ENCODE measurements around the gene ARHGEF4.

Gene ARHGEF4

DNA sequence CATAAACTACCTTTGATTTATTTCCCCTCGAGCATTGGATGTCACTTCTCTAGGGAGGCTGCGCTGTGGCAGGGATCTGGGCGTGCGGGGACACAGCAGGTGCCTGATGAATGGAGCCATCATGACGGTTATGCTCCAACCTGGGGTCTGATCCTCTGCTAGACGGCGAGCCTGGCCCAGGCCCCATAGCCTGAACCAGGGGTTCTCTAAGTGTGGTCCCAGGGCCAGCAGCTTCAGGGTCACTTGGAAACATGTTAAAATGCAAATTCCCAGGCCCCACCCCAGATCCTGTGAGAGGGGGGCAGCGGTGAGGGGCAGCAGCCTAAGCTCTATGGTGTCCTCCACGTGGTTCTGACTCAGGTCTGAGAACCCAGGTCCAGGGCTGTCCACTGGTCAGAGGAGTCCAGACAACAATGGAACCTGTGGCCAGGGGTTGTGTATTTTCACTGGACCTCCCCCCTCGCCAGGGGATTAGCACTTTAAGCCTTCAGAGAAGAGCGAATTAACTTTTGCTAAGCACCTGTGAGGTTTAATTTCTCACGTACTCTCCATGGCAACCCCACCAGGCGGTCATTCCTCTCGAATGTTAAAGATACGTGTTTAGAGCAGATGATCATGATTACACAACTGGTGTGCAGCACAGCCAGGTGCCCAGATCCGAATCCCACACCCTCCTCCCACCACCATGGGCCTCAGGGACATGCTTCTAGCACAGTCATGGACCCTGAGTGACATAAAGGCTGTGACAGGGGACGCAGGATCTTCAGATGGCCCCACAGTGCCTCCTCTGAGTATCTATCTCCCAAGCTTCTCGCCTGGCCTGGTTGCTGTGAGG is 1.6 kb upstream of the ARHGEF4 start:
- no peak for DNase-seq

DNA sequence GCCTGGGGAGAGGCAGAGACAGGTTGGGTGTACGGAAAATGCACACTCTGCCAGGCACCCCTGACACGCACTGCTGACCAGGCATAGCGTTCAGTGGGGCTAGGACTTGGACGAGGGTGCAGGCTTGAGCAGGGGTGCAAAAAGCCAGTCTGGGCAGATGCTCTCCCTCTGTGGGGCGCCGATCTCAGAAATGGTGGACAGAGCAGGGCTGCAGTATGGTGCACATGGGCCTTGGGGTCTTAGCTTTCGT is 1.0 kb upstream of the ARHGEF4 start:
- DNase-seq = no peak

DNA sequence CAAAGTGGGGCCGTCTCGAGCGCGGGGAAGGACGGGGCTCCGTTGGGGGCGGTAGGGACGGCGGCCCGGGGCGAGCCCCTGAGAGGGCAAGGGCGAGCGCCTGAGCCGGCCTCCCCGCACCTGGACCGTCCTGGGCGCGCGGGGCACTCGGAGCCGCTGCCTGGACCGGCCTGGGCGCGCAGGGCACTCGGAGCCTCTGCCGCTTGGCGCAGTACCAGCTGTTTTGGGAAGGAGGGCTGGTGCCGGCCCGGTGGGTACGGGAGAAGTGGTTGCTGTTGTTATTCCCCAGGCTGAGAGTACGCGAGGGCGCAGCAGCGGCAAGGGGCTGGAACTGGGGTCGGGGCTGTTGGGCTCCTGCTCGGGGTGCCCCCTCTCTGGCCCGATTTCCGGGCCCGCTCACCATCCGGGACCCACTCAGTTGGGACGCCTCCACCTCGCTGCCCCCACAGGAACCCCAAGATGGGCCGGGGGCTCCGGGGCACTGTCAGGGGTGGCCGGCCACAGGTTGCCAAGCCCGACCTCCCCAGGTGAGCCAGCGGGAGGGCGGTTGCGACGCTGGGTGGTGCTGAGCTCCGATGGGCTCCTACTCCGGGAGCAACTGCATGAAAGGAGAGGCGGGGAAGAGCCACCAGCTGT is 579 bp downstream of the ARHGEF4 start:
- no peak for DNase-seq

DNA sequence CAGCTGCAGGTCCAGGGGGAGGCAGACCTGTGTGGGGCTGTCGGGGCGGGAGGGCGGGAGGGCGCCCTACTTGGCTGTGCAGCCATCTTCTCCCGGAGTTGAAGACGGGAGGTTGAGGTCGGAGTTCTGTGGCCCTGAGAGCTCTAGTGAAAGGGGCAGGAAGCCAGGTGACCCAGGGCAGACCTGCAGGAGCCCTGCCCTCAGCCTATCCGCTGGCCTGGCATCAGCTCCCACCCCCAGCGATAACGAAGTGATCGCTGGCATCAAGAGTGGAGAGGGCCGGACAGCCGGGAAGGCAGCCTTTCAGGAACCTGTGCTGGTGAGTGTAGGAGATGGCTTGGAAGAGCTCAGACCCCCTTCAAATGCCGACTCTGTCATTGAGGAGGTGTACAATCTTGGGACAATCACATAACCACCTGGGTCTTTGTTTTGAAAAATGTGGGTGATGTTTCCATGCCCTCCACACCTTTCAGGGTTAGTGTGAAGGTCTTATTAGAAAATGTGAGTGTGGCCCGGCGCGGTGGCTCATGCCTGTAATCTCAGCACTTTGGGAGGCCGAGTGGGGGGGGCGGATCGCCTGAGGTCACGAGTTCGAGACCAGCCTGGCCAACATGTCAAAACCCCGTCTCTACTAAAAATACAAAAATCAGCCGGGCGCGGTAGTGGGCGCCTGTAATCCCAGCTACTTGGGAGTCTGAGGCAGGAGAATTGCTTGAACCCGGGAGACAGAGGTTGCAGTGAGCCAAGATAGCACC is 1.3 kb downstream of the ARHGEF4 start:
- no peak for DNase-seq

DNA sequence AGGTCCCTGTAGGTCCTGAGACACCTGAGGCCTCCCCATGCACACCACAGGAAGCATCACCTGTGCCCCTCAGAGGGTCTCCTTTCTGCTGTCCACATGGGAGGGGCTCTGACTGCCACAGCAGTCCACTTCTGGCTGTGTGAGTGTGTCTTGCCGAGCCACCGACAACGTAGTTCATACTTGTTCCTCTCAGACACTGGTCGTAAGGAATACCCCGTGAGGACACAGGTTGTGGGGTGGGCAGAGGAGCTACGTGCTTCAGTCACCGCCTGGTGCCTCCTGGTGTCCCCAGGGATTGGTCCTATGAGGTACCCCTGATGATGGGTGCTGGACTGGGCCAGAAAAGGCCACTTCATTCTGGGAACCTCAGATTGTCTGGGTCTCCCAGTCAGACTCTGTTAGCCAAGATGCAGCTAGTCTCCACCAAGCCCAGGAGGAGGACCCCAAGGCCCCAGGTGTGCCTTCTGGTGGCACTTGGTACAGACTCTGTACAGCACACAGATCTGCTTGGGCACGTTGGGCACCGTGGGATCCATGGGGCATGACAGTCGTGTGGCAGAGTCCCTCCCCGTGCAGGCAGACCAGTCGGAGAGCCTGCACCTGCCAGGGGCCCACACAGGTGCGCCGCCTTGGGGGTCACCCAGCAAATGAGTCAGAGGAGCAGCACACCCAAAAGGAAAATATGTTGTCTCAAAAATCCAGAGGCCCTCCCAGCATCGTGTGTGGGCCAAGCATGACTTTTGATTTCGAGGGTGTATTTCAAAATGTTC is 2.5 kb downstream of the ARHGEF4 start:
- DNase-seq = no peak

DNA sequence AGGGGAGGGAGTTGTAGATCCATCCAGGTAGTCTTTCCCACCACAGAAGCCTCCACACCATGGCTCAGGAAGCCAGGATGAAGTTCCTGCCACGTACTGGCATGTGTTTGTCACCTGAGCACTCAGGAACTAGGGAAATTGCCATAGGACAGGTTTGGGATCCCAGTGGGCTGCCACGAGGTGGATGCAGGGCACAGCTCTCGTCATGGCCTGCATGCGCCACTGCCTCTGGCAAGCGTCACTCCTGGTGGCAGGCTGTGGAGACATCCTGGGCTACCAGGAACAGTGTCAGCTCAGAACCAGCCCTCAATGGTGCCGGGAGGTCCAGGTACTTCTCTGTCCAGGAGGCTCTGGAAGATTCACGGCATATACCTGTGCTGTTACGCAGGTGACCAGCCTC is 3.8 kb downstream of the ARHGEF4 start:
- DNase-seq = no peak

DNA sequence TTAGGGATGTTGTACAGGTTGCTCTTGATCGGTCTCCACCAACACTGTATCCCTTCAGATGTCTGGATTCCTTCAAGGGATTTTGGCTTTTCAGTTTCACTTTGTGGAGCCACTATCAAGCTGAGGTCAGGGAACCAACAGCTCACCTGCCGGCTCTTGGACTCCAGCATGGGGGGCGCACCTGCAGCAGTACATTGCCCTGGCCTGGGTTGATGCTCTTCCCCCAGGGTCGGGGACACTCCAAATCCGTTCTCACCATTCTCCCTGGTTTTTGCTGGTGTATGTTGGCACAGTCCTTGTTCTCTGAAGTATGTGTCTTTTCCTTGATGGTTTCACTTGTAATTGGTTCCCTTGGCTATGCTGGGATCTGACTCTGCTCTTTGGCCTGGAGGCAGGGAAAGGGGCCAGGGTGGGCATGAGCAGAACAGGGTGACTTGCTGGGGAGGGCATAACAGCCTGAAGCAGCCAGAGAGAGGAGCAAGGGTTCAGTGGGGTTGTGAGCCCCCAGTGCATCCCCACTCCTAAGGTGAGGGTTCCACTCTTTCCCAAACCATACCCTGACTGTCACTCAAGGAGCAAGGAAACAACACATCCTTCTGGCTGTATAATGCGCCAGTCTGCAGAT is 5.1 kb downstream of the ARHGEF4 start:
- no peak for DNase-seq

DNA sequence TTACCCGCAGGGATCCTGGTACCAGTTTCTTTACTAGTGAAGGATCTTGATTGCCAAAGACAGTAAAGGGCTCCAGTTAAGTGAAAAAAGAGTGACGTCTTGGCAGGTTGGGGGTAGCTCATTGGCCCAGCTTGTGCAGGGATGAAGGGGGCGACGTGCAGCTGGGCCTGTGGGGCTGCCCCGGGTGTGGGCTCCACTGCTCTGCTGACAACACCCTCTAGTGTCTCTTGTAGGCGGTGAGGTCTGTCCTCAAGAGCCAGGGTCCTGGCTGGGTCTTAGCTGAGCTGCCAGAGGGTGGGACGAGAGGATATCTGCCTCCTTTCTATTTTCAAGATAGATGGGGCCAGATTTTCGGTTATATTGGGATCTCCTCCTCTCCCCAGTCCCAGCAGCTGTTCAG is 6.1 kb downstream of the ARHGEF4 start:
- DNase-seq = no peak

DNA sequence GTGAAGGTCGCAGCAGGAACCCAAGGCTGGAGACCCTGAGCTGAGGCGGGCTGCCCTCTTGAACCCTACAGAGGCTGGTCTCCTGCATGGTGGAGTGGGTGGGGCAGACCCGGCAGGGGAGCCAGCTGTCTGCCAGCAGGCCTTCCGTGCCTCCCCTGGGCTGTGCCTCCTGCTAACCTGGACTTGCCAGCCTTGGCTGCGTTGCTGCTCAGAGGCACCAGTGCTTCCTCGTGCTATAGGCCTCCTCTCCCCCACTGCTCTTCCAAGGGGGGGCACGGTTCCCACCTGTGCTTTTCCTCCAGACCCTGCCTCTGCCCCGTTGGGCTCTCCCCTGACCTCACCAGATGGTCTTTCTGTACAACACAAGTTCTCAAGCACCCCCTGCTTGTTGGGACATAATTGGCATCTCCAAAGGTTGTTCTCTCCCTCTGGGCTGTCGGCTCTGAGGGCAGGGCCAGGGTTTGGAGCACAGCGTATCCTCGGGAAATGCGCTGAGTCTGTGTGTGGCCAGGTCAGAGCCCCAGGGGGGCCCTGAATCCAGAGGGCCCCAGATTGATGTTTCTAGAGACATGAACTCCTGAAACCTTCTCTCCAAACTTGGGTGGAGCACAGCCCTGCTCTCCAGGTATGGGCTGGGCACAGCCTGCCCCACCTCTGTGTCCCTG is 6.7 kb downstream of the ARHGEF4 start:
- no peak for DNase-seq

DNA sequence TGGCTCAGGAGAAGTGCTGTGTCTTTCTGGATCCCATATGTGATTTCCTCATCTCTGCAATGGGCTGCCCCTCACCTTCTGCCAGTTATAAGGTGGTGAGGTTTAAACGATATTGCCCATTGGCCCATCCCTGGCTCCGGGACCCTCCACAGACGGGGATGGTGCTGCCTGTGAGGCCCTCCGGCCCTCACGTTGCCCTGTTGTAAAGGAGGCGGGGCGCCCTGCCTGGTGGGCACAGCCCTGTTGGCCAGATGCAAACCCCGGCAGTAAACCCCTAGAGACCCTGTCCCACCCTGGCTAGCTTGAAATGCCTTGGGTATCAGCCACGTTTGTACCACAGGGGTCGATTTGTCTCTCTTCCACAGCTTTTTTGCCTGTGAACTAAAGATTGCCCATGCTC is 7.4 kb downstream of the ARHGEF4 start:
- DNase-seq = no peak

DNA sequence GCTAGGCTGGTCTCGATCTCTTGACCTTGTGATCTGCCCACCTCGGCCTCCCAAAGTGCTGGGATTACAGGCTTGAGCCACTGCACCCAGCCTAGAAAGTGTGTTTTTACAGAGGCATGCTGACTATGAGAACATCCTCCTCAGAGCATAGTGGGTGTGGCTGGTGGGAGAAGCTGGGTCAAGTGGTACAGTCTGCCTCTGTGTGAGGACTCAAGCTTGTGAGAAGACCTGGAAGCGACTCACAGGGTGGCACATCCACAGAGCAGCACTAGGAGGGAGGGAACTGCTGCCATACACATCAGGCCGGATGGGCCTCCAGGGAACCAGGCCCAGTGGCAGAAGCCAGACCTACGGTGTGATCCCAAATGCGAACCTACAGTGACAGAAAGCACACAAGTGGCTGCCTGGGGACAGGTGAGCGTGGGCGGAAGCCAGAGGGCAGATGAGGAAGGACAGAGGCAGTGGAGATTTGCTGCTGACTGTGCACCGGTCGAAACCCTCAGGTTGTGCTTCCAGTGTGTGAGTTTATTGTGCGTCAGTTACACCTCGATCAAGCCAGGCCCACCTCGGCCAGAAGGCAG is 8.9 kb downstream of the ARHGEF4 start:
- no peak for DNase-seq

DNA sequence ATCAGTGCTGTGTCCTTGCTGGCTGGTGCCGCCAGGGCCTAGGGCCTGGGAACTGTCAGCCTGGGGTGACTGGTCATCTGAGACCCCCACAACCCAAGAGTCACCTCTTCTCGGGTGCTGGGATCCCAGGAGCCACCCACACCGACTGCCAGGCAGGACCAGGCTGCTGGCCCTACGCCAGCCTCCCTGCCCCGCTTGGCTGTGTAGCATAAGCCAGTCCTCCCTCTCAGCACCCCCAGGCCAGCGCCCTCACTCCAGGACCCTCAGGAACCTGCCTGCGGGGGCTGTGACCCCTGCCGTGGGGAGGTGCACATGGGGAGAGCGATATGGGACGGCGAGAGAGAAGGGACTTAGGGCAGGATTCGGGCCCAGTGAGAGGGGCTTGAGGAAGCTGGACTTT is 9.5 kb downstream of the ARHGEF4 start:
- DNase-seq = no peak

DNA sequence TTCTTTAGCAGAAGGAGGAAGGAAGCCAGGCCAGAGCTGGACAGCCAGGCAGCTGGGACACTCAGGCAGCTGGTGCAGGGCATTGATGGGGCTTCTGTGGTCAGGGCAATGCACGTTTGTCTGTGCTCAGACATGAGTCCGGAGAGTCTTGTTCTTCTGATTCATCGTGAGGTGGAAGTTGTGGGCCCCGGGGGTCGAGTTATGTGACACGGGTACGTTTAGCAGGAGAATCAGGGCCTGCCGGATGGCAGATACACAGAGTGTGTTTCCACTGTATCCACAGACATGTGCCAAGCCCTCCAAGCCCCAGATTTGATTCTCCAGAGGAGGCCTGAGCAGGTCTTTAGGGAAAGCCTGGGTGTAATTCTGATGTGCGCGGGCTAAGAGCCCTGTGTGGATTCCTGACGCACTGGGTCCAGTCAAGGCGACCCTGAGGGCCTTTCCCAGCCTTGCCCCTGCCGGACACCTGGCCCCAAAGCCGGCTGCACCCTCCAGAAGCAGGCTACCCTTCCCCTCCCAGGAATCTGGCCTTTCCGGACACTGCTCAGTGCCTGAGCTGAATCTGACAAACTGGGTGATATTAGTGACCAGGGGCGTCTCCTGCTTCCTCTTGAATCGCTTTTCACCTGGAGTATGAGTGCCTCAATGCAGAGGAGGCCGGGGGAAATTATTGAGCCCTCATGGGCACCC is 10.1 kb downstream of the ARHGEF4 start:
- no peak for DNase-seq

DNA sequence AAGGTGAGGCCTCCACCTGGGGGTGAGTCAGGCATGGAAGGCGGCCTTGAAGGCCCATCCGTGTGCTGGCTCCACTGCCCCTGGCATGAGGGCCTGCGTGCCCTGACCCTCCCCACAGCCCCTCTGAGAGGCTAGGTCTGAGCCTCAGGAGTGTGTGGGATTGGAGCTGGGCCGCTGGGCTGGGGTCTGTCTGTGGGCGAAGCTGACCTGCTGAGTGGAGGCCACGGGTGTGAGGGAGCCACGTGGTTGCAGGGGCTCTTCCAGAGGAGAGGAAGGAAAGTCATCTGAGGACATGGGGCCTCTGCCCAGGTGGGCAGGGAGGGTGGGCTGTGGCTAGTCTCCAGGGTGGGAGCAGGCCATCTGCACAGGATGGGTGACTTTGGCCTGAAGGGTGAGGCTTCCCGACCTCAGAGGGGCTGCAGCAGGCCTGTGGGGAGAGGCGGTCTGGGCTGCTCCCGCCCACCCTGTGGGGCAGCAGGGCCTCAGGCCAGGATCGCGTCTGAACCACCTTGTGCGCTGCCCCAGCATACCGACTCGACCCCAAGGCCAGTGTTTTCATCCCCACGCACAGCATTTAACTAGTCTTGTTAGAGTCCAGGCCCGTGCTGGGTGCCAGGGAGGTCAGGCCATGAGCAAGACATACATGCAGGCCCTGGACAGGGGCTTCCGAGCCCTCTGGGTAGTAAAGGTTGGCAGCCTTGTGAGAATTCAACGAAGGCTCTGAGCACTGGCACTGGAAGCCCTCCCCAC is 11.2 kb downstream of the ARHGEF4 start:
- DNase-seq = no peak

DNA sequence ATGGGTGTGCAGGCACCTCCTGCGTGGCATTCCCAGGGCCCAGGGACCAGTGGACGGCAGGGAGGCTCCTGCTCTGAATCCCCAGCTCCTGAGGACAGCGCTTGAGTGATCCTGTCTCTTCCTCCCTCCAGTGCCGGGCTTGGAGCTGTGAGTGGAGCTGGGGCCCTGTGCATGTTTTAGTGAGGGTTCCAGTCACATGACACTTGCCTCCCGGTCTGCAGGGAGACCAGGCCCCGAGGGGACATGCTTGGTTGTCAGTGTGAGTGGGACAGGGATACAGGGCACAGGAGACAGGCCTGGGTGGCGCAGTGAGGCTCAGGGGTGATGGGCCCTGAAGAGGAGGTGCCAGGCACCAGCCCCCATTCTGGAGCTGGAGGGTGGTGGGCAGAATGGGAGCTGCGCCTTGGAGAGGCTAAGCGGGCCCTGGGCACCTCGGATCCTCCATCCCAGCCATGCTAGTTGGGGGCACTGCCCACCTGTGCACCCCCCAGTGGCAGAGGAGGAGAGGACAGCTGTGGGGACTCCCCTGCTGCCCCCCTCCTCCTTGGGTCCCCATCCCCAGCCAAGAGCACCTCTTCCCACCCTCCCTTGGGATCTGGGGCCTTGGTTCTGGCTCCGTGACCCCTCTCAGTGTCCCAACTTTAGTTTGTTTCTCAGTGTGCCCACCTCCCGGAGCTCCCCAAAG is 12.0 kb downstream of the ARHGEF4 start:
- no peak for DNase-seq

DNA sequence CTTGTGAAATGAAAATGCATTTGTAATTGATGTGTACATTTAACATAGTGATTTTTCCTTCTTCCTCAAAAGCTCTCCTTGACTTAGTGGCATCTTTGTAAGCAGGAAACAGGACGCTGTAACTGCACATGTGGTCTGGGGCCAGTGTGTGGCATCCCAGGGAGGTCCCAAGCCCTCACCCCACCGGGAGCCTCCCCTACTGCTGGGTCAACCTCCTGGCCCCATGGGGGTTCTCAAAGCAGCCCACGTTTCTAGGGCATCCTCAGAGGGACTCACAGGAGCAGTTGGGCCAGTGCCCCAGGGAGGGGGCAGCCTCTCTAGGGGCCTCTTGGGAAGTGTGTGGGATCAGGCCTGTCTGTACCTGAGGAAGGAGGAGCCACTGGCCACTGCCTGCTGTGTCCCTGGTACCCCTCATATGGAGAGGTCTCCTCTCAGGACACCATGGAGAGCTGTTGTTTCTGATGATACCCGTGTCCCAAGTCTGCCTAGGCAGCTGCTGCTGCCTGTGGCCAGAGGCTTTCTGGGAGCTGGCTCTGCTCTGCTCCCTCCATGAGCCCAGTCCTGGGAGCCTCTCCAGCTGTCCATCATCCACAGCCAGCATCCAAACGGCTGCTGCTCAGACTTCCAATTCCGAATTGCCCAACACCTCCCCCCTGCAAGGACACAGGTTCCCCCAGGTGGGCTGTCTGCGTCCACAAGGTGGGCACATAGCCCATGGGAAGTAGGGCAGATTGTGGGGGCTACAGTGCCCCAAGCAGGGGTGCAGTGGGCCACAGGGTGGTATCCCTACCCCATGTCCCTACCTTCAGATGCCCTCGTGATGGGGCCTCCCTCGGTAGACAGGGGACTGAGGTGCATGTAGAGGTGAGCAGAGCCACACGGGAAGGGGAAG is 13.4 kb downstream of the ARHGEF4 start:
- no peak for DNase-seq

DNA sequence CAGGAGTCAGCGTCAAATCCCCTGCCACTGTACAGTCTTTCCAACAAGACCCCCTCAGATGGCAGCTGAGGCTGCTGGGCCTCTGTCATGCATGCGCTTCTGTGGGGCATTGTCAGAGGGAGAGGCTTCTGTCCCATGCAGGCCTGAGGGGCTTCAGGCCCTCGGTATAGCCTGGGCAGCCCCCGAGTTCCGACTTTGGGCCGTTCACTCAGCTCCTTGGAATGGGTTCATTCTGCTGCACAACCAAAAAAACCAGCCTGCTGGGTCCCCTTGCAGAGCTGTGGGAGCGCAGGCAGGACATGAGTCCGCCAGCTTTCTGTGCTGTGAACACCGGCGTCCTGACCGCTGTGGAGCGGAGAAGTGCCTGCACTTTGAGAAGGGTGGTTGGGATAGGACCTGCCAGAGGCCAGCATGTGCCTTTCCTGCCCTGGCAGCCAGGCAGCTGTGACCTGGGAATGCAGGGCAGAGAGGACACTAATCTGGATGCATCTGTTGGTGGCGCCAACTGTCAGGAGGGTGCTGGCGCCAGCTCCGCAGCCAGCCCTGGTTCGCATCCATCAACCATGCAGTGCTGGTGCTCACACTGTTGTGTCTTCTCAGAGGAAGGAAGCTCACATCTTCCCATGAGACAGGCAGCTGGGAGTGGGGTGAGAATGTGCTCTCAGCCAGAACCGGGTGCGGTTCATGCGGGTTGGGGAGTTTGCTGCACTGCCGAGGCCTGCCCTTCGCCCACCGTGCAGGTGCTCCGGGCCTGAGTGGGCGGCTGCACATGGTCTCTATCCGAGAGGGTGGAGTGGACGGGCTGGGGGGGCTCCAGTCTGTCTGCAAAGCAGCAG is 14.3 kb downstream of the ARHGEF4 start:
- no peak for DNase-seq
